Stimulated activated CD4-positive, alpha-beta T cell treated with anti-CD3 and anti-CD28 coated beads, Interleukin-12 subunit alpha, Interleukin-12 subunit beta, amount 100 ng/mL, for 24 hours (primary cell): ENCODE measurements around the gene ASB4.
A peak's percentile ranks its signal among the peaks of the same experiment; 100 is the strongest.
"Not testable (repeated sequence)": the region's sequence is repeated elsewhere in the genome, so short reads cannot be mapped to it uniquely, and the experiment has no call there.

ENCODE experiments used
- DNase-seq, 2 experiments: peaks; one replicate each; pipeline ENCODE4 v3.0.0-alpha.2; 2020; ENCODE audit warnings: low read depth in 2 of 2

Gene ASB4, protein sequence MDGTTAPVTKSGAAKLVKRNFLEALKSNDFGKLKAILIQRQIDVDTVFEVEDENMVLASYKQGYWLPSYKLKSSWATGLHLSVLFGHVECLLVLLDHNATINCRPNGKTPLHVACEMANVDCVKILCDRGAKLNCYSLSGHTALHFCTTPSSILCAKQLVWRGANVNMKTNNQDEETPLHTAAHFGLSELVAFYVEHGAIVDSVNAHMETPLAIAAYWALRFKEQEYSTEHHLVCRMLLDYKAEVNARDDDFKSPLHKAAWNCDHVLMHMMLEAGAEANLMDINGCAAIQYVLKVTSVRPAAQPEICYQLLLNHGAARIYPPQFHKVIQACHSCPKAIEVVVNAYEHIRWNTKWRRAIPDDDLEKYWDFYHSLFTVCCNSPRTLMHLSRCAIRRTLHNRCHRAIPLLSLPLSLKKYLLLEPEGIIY

GRCh38 chr7:95485391-95486123 is at the start of gene ASB4:
TSS of gene ASB4 (plus strand) at chr7:95485943. CDS start at chr7:95485972, 29 bp downstream.
- DNase-seq = no peak

DNA sequence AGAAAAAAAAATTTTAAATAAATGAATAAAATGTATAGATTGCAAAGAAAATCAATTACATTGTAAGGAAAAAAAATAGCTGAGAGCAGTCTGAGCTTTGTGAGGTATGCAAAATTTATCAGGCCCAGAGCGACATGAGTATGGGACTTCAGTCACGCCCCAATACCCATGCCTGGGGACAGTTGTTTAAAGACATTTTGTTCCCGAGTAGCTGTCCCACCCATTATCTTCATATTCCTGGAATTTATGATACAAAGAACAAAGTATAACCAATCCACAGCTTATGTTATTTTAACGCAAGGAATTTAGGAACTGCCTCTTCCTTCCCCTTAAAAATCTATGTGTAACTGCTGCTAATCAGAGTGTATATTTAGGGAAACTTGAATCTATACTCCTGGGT is 49.3 kb upstream of the ASB4 start:
- no peak for DNase-seq

- DNase-seq = no peak
Measured at GRCh38 chr7:95440394-95441038, 45.2 kb upstream of the ASB4 start.

DNA sequence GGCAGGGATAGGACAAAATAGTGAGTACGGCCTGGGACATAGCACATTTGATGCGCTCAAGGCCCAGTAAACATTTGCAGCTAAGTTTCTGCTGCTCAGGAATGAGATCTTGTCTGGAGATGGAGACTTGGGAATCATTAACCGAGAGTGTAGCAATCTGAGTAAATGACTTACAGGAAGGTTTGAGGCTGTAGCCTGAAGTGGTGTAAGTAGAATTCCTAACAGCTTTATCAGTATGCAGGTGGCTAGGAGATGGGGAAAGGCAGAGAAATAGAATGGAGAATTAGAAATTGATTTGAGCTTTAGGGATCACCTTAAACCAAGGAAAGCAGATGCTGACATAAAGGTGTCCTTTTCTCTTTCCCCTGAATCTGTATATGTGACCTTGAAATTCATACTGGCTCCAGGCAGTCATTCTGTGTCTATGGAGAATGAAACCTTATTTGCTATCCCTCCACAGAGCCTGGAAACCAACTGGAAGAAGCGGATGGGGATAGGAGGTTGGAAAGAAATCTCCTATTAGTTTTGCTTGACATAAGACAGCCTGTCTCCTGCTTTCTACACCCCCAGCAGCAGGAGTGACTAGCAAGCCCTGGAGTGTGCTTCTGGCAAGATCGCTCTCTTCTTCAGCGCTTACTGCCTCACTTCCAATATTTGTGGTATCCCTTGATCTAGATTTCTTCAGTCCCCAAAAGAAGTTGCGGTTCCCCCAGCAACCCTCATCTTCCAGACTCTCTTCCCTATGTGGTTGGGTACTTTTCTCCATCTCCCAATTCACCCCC is 44.5 kb upstream of the ASB4 start:
- DNase-seq = no peak

DNA sequence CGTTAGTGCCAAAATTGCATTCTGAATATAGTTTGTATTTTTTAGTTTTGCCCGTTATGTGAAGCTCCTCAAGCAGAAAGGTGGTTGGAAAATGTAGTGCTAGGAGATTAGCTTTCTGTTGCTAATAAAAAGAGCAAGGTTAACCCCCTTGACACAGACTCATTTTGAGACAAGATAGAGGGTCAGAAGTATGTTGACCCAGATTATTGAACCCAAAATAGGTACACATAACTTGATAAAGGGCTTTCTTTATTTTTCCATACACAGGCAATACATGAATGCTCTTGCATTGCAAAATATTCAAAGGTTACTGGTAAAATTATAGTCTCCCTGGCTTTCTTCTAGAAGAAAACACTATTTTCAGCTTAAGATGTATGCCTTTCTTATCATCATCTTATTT is 40.9 kb upstream of the ASB4 start:
- DNase-seq = no peak

DNA sequence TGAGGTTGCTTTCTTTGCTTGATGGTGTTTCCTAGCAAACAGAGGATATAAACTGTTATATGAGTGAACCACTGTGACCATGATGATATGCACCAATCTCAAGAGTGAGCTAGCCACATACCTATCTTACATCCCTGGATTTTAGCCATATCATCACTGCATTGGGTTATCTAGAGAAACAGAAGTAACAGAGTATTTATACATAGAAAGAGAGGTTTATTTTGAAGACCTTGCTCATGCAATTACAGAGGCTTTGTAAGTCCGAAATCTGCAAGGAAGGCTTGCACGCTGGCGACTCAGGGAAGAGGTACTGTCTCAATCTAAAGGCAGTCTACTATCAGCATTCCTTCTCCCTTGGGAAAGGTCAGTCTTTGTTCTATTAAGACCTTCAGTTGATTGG is 39.1 kb upstream of the ASB4 start:
- DNase-seq = no peak

DNA sequence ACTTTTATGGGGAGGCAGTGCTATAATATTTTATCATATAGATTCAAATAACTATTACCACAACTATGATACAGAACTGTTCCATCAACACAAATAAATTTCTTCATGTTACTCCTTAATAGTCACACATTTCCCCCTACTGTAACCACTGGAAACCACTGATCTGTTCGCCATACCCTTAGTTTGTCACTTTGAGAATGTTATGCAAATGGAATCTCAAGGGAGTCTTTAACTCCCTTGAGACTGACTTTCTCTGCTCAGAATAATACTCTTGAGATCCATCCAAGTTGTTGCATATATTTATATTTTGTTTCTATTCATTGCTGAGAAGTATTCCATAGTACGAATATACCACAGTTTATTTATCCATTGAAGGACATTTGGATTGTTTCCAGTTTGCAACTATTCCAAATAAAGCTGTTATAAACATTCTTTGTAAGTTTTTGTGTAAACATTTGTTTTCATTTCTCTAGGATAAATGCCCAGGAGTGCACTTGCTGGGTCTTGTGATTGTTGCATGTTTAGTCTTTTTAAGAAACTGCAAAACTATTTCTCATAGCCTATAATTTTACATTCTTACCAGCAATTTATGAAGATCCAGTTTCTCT is 31.2 kb upstream of the ASB4 start:
- no peak for DNase-seq

GRCh38 chr7:95457947-95458346 is 27.8 kb upstream of the ASB4 start:
- DNase-seq = no peak

- DNase-seq = not testable (repeated sequence)
Measured at GRCh38 chr7:95460653-95461052, 25.1 kb upstream of the ASB4 start.

DNA sequence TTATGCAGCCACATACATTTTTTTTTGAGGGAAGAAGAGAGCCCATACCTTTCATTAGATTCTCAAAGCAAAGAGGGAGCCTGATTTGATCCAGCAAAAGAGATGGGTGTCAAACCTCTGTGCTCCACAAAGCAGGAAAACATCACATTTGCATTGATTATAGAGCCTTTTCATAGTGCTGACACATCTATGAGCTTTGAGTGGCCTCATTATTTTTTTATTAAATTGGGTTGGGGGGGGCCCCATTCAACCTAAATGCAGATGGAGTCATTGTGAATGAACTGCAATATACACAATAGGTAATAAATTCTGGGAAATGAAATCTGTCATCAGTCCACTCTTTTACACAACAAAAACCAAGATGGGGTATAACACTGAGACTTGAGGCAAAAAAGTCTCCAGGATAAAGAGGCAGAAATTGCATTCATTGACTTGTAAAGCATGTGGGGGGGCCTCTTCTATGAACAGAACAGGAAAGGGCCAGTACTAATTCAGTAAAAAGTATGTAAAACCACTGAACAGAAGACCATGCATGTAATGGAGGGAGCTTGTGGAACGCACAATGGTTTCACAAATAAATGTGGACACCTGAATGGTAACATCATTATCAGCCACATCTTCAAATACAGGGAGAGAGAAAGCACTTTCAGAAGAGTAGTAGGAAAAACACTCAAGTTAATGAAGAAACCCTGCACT is 17.7 kb upstream of the ASB4 start:
- DNase-seq = no peak

DNA sequence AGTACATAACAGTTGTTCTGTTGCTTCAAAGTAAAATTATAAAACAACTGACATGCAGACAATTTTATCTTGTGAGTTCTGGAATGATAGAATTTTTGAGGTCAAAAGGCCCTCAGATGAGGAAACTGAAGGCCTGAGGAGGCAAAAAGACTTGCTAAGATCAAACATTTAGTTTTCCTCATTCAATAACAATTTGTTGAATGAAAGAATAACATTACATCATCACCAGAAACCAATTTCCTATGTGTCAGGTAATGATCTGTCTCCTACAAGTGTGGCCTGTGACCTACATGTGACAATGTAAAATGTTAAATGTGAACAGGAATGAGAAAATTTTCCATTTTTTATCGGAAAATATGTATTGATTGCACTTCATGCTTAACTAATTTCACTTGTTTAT is 16.6 kb upstream of the ASB4 start:
- no peak for DNase-seq

GRCh38 chr7:95469848-95470247 is 15.9 kb upstream of the ASB4 start:
- no peak for DNase-seq

DNA sequence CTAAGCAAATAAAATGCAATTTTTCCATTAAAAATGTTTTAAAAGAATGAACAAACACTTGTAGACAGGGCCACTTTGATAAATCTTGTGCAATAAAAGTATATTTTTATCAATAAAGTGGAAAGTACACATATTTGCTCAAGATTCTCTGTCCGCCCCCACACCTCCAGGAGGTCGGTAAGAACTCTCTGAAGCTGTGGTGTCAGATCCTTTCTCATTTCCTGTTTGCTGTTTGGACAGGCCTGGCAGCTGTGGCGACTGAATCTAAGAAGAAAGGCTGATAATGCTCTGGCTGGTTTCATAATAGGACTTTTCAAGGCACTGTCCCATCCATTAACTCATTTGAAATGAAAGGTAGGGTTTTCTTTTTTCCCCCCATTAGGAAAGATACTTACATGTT is 15.3 kb upstream of the ASB4 start:
- peak in 1 of 2 experiments; percentile 1 for DNase-seq

- DNase-seq = no peak
Measured at GRCh38 chr7:95471071-95471470, 14.7 kb upstream of the ASB4 start.

DNA sequence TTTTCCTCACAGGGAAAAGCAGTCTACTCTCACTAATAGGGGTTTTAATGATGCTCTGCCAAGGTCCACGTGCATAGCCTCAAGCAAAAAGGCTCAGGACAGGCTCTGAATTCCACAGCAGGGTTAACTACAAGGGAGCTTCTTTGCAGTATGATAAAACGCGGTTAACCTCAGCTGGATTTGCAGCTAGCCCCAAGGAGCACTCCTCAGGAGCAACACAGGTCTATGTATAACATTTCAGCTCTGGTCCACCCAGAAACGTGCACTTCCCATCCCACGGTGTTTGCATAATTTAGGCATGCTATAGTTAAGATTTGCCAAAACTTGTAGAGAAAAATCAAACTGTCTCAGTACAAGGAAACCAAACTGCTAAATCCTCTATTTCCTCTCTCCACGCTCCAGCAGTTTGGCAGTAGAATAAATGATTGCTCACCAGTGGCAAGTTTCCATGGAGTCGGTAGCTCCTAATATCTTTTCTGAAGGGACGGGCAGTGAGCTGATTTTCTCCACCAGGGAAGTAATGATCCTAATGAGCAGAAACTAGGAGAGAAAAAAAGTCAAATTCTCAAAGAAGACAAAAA is 13.1 kb upstream of the ASB4 start:
- no peak for DNase-seq

- DNase-seq = no peak
Measured at GRCh38 chr7:95473276-95473985, 12.3 kb upstream of the ASB4 start.

GRCh38 chr7:95476072-95476847 is 9.5 kb upstream of the ASB4 start:
- DNase-seq = no peak

DNA sequence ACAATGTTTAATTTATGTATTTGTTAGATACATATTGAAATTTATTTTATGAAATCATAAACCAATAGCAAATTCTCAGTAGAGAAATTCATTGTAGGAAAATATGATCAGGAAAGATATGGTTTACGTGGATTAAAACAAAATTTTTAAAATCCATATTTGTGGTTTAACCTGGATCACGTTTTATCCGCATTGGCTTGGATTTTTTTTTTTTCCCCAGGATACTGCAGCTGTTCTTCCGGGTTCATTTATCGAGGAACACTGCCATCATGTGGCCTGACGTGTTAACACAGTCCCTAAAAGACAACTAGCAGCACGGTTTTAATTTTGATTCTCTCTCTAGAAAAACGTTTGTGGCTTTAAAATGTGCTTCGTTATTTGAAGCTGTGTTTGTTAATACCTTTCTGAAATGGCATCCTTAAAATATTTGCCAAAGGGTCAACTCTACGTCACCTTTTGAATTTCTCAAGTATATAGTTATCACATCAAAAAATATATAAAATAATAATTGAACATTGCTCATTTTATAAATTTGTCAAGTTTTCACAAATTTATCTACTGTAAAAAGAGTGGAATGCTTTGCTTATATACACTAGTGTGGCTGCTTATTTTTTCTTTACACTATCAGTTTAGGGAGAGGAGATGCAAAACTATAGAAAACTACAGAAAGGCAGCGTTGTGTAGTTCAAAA is 8.7 kb upstream of the ASB4 start:
- peak; percentile 8 to 38 for DNase-seq
